CD4-positive, CD25-positive, alpha-beta regulatory T cell (primary cell): ENCODE data around the gene SRC. TPM values are rescaled to one million over a fixed set of nuclear protein-coding genes. Genes with fewer than 3 reads are reported as not detected.

Source experiments
- ATAC-seq, 2 donors: fragments of 150-1000 bp; cut with Tn5 transposase; one replicate each; pipeline ENCODE4 v1.10.0; 2021; ENCODE audit warnings: low read depth in 2 of 2, moderate number of reproducible peaks in 2 of 2, moderate library complexity in 1 of 2
- DNase-seq, 3 donors: peaks; one replicate each; pipeline versions ENCODE4 v3.0.0 to v3.0.0-alpha.2; 2012 to 2022; ENCODE audit warnings: mixed read lengths in 1 of 3
- H3K27ac ChIP-seq: one replicate; pipeline ENCODE4 v1.7.0; 2013; ENCODE audit warnings: mild to moderate bottlenecking, low read length; ENCODE audit not compliant: insufficient read depth, poor library complexity, severe bottlenecking
- H3K27me3 ChIP-seq: one replicate; pipeline ENCODE4 v1.7.0; 2013; ENCODE audit warnings: low read length; ENCODE audit not compliant: control insufficient read depth, insufficient read depth
- H3K36me3 ChIP-seq: one replicate; pipeline ENCODE4 v1.7.0; 2013; ENCODE audit warnings: mild to moderate bottlenecking, low read length, moderate library complexity; ENCODE audit not compliant: control insufficient read depth, insufficient read depth
- H3K4me1 ChIP-seq: 2 replicates; pipeline ENCODE4 v1.7.0; 2013; ENCODE audit warnings: mild to moderate bottlenecking, low read length; ENCODE audit not compliant: insufficient read depth, control insufficient read depth, poor library complexity, severe bottlenecking
- H3K4me3 ChIP-seq: one replicate; pipeline ENCODE4 v1.7.0; 2013; ENCODE audit warnings: low read depth, mild to moderate bottlenecking, low read length, moderate library complexity
- H3K9me3 ChIP-seq, 2 experiments: 1 replicate in 1 of 2; 2 replicates in 1 of 2; pipeline ENCODE4 v1.7.0; 2013; ENCODE audit warnings: low read length in 2 of 2, mild to moderate bottlenecking in 1 of 2, moderate library complexity in 1 of 2; ENCODE audit not compliant: control insufficient read depth in 2 of 2
- H3K27ac Mint-ChIP-seq, 3 donors: one replicate each; pipeline ENCODE4 v1.8.0; 2020 to 2022; ENCODE audit warnings: mild to moderate bottlenecking in 3 of 3, mixed read lengths in 3 of 3, moderate library complexity in 2 of 3
- H3K27me3 Mint-ChIP-seq: one replicate; pipeline ENCODE4 v1.8.0; 2022; ENCODE audit warnings: mild to moderate bottlenecking, mixed read lengths
- H3K36me3 Mint-ChIP-seq: one replicate; pipeline ENCODE4 v1.8.0; 2020; ENCODE audit warnings: mixed read lengths
- H3K4me1 Mint-ChIP-seq, 4 donors: one replicate each; pipeline ENCODE4 v1.8.0; 2020 to 2022; ENCODE audit warnings: mixed read lengths in 4 of 4, mild to moderate bottlenecking in 1 of 4
- H3K4me3 Mint-ChIP-seq, 4 donors: one replicate each; pipeline ENCODE4 v1.8.0; 2020 to 2022; ENCODE audit warnings: mild to moderate bottlenecking in 4 of 4, mixed read lengths in 4 of 4, moderate library complexity in 3 of 4
- H3K9me3 Mint-ChIP-seq, 7 donors: one replicate each; pipeline ENCODE4 v1.8.0; 2020 to 2022; ENCODE audit warnings: mixed read lengths in 7 of 7, mild to moderate bottlenecking in 3 of 7, moderate library complexity in 2 of 7
- polyA plus RNA-seq, 4 donors: library from polyadenylated mRNA; unstranded; fragments of 300-500 nt; fragmentation: Illumina TruSeq; gene quantifications; one replicate each; pipeline ENCODE4 v1.2.3, GENCODE V29; 2021
- total RNA-seq: library from RNA; stranded (reverse); gene quantifications from one replicate; pipeline ENCODE4 v1.2.3, GENCODE V29; 2022

SRC gene
- total and polyA plus RNA-seq, 5 donors from 2014 or later = 0.29 to 5.5 (median 0.56) TPM; not detected in 1

DNA sequence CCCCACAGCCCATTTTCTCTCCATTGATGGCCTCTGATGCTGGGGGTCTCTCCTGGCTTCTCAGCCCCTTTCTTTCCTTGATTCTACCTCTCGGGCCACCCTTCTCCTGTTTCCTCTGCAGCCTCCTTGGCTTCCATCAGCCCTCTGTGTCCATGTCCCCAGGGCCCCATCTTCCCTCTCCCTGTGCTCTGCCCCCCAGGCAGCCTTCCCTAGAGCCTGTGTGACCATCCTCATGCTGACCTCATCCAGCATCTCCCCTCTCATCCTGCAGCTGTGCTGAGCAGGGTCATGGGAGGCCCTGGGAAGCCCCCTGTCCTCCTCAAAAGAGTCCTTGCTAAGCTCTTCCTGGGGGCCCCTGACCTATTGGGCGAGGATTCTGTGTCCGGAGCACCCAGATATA lies 101.7 kb downstream of the SRC start:
- Histone ChIP-seq H3K4me3 (no peak overlapping the region), H3K36me3 (no peaks in the 10 kb centered on the region), H3K27ac (no peak overlapping the region), H3K4me1 (no peaks in the 10 kb centered on the region), H3K27me3 (no peaks in the 10 kb centered on the region), H3K9me3 (no peaks in the 10 kb centered on the region)
- Mint-ChIP-seq H3K4me3 (no peak overlapping the region), H3K9me3 (peaks cover 0 to 1% (median 0%) of the 10 kb centered on the region in 7 donors), H3K27ac (no peak overlapping the region), H3K27me3 (no peaks in the 10 kb centered on the region), H3K4me1 (peaks cover 0 to 2% (median 0%) of the 10 kb centered on the region in 4 donors), H3K36me3 (no peaks in the 10 kb centered on the region)
- DNase-seq (no peak), ATAC-seq (no peak)

DNA sequence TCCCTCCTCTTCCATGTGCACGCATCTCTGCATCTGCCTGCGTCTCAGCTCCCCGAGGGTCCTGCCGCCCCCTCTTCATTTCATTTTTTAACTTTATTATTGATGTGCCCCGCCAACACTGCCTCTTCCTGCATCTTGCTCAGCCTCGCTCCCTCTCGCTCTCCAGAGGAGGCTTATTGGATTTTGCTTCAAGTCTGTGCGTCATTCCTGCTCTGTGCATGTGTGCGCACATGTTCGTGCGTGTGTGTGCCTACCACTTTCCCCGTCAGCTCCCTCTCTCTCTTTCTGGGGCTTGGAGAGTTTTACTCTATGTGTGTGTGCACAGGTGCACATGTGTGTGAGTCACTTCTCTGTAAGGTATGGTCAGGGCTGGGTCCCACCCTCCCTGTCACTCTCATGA lies 103.3 kb downstream of the SRC start:
- Mint-ChIP-seq H3K27ac (no peak overlapping the region), H3K27me3 (peaks cover 5% of the 10 kb centered on the region), H3K4me1 (peaks cover 0 to 2% (median 0%) of the 10 kb centered on the region in 4 donors), H3K4me3 (no peak overlapping the region), H3K36me3 (no peaks in the 10 kb centered on the region), H3K9me3 (peaks cover 0 to 3% (median 1%) of the 10 kb centered on the region in 7 donors)
- no peaks in the 10 kb centered on the region for H3K36me3 ChIP-seq
- H3K27me3 ChIP-seq = no peaks in the 10 kb centered on the region
- H3K4me3 ChIP-seq = no peak overlapping the region
- H3K9me3 ChIP-seq = peaks cover 0 to under 1% of the 10 kb centered on the region in 2 experiments
- ATAC-seq (no peak), DNase-seq (no peak)
- no peaks in the 10 kb centered on the region for H3K4me1 ChIP-seq
- no peak overlapping the region for H3K27ac ChIP-seq

DNA sequence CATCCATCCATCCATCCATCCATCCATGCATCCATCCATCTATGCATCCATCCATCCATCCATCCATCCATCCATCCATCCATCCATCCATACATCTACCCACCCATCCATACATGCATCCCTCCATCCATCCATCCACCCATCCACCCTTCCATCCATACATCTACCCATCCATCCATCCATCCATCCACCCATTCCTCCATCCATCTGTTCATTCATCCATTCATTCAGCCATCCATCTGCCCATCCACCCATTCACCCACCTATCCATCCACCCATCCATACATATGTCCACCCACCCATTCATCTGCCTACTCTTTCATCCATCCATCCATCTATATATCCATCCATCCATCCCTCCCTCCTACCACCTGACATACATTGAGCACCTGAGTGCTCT lies 104.4 kb downstream of the SRC start:
- H3K27ac ChIP-seq = no peak overlapping the region
- no peaks in the 10 kb centered on the region for H3K4me1 ChIP-seq
- no peaks in the 10 kb centered on the region for H3K27me3 ChIP-seq
- ATAC-seq = no peak
- DNase-seq = no peak
- Mint-ChIP-seq H3K27me3 (peaks cover 5% of the 10 kb centered on the region), H3K27ac (no peak overlapping the region), H3K4me1 (peaks cover 0 to 2% (median 0%) of the 10 kb centered on the region in 4 donors), H3K9me3 (peaks cover 0 to 12% (median 3%) of the 10 kb centered on the region in 7 donors), H3K36me3 (peaks cover 4% of the 10 kb centered on the region), H3K4me3 (no peak overlapping the region)
- peaks cover 7 to 8% of the 10 kb centered on the region in 2 experiments for H3K9me3 ChIP-seq
- no peak overlapping the region for H3K4me3 ChIP-seq
- no peaks in the 10 kb centered on the region for H3K36me3 ChIP-seq

DNA sequence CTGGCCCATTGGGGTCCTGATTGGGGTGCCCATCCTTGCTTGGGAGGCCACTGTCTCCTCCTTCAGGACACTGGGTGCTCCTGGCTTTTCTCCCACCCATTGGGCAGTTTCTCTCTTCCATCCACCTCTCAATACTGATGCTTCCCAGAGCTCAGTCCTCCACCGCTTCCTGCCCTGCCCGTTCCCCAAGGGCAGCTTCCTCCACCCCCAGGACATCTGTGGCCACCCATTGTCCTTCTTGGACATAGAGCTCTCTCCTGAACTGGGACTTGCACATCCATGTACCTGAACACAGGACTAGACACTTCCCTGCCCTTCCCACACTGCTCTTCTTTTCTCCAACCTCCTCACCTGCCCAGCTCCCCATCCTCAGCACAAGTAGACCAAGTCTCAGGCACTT lies 105.7 kb downstream of the SRC start:
- Histone ChIP-seq H3K4me3 (no peak overlapping the region), H3K4me1 (no peaks in the 10 kb centered on the region), H3K27ac (no peak overlapping the region), H3K36me3 (no peaks in the 10 kb centered on the region), H3K9me3 (peaks cover 10 to 17% of the 10 kb centered on the region in 2 experiments), H3K27me3 (no peaks in the 10 kb centered on the region)
- H3K4me1 Mint-ChIP-seq = no peaks in the 10 kb centered on the region
- no peak overlapping the region for H3K4me3 Mint-ChIP-seq
- DNase-seq (no peak), ATAC-seq (no peak)
- peaks cover 5% of the 10 kb centered on the region for H3K27me3 Mint-ChIP-seq
- no peak overlapping the region for H3K27ac Mint-ChIP-seq
- peaks cover 0 to 19% (median 3%) of the 10 kb centered on the region in 7 donors for H3K9me3 Mint-ChIP-seq
- peaks cover 4% of the 10 kb centered on the region for H3K36me3 Mint-ChIP-seq

DNA sequence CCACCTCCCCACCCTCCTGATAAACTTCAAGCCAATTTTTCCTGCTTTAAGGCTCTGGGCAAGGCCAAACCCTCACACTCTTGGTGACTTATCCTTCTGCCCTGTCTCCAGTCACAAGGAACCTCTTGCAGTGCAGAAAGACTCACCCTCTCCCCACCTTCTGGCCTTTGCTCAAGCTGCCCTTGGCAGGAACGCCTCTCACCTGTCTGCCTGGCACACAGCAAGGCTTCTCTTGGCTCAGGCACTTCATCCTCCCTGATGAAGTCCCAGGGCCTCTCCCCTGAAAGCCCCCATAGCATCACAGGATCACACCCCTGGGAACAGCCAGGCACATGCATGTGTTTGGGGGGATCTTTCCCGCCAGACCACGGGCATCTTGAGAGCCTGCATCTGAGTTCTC lies 106.3 kb downstream of the SRC start:
- no peak overlapping the region for H3K4me3 ChIP-seq
- Mint-ChIP-seq H3K4me1 (no peaks in the 10 kb centered on the region), H3K36me3 (peaks cover 4% of the 10 kb centered on the region), H3K4me3 (no peak overlapping the region), H3K27me3 (peaks cover 5% of the 10 kb centered on the region), H3K9me3 (peaks cover 0 to 20% (median 3%) of the 10 kb centered on the region in 7 donors), H3K27ac (no peak overlapping the region)
- H3K36me3 ChIP-seq = no peaks in the 10 kb centered on the region
- H3K27me3 ChIP-seq = no peaks in the 10 kb centered on the region
- no peaks in the 10 kb centered on the region for H3K4me1 ChIP-seq
- no peak overlapping the region for H3K27ac ChIP-seq
- ATAC-seq (no peak), DNase-seq (no peak)
- H3K9me3 ChIP-seq = peaks cover 12 to 23% of the 10 kb centered on the region in 2 experiments

DNA sequence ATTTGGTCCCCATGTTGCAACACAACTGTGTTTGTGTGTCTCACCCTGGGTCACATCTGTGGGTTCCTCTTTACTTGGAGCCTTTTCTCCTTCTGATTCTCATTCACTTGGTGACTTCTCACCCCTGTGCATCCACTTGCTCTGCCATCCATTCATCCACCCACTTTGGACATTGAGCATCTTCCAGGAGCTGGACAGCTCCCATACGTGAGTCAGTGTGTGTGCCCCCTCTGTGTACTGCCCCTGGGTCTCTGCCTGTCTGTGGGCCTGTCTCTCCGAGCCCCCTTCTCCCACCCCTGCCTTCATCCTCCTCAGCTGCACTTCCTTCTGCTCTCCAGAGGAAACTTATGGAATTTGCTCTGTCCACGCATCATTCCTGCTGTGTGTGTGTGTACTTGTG lies 107.3 kb downstream of the SRC start:
- H3K9me3 Mint-ChIP-seq = peaks cover 0 to 24% (median 4%) of the 10 kb centered on the region in 7 donors
- H3K27me3 ChIP-seq = no peaks in the 10 kb centered on the region
- H3K9me3 ChIP-seq = peaks cover 15 to 24% of the 10 kb centered on the region in 2 experiments
- no peak overlapping the region for H3K27ac ChIP-seq
- peaks cover 7% of the 10 kb centered on the region for H3K27me3 Mint-ChIP-seq
- no peak overlapping the region for H3K4me3 Mint-ChIP-seq
- H3K4me1 Mint-ChIP-seq = no peaks in the 10 kb centered on the region
- ATAC-seq = no peak
- H3K4me1 ChIP-seq = no peaks in the 10 kb centered on the region
- no peak for DNase-seq
- no peak overlapping the region for H3K27ac Mint-ChIP-seq
- no peak overlapping the region for H3K4me3 ChIP-seq
- peaks cover 4% of the 10 kb centered on the region for H3K36me3 Mint-ChIP-seq
- no peaks in the 10 kb centered on the region for H3K36me3 ChIP-seq

DNA sequence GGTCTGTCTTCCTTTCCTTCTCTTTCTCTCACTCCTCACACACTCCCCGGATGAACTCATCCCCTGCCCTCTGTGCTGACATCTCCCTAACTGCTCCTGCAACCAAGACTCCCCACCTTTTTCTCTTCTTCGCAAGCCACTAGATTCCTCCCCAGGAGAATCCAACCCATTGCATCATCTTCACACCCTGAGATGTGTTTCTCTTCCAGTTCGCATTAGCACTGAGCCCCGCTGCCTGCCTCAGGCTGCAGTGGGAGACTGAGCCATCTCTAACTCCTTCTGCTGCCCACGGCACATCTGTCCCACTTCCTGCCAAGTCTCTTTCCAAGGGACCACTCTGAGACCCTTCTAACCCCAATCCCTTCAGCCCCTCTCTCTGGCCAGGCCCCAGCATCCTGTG lies 107.9 kb downstream of the SRC start:
- Mint-ChIP-seq H3K27me3 (peaks cover 11% of the 10 kb centered on the region), H3K4me1 (no peaks in the 10 kb centered on the region), H3K36me3 (peaks cover 4% of the 10 kb centered on the region), H3K27ac (no peak overlapping the region), H3K9me3 (peaks cover 0 to 26% (median 7%) of the 10 kb centered on the region in 7 donors), H3K4me3 (peak overlapping the region in 1 of 4 donors; percentile 39)
- Histone ChIP-seq H3K9me3 (peaks cover 15 to 24% of the 10 kb centered on the region in 2 experiments), H3K36me3 (no peaks in the 10 kb centered on the region), H3K4me1 (no peaks in the 10 kb centered on the region), H3K27ac (no peak overlapping the region), H3K27me3 (no peaks in the 10 kb centered on the region), H3K4me3 (no peak overlapping the region)
- no peak for DNase-seq
- no peak for ATAC-seq

DNA sequence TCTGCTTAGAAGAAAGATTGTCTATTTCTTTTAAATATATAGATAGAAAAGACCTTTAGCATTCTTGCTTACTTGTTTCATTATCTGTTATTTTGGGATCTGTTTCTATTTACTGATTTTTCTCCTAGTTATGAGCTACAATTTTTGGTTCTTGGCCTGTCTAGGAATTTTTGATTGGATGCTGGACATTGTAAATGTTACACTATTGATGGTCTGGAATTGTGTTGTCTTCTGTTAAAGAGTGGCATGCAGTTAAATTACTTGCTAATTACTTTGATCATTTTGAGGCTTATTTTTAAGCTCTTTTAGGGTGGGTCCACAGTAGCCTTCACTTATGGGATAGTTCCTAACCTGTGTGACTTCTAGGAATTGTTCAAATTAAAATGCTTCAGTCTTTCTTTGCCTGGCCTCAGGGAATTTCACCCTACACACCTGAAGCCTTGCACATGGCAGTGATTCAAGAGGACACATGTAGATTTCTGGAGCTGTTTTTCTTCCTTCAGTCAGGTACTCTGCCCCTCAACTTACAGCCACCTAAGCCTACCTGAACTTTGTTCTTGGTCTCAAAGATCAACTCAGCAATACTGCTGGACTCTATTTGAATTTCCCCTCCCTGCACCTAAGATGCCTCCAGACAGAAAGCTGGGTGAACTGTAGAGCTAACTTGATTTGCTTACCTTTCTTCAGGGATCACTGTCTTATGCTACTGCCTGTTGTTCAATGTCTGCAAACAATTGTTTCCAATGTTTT lies 108.9 kb downstream of the SRC start:
- DNase-seq = no peak
- Histone ChIP-seq H3K4me1 (no peaks in the 10 kb centered on the region), H3K36me3 (no peaks in the 10 kb centered on the region), H3K9me3 (peaks cover 15 to 24% of the 10 kb centered on the region in 2 experiments), H3K27ac (no peak overlapping the region), H3K27me3 (no peaks in the 10 kb centered on the region), H3K4me3 (no peak overlapping the region)
- Mint-ChIP-seq H3K27me3 (peaks cover 11% of the 10 kb centered on the region), H3K4me1 (no peaks in the 10 kb centered on the region), H3K27ac (no peak overlapping the region), H3K9me3 (peaks cover 0 to 26% (median 7%) of the 10 kb centered on the region in 7 donors), H3K4me3 (no peak overlapping the region), H3K36me3 (peaks cover 4% of the 10 kb centered on the region)
- no peak for ATAC-seq
